Gastrocnemius medialis (tissue), 4 donors: ENCODE measurements around the gene CNGA1.

Experiments used
- CTCF ChIP-seq, 5 experiments: fragments of 450-650 bp in 3 of 5; fragments of 200-600 bp in 2 of 5; sonication (generic) in 2 of 5; IDR thresholded peaks in 4 of 5; conservative IDR thresholded peaks in 1 of 5; 1 replicate in 4 of 5; 2 replicates in 1 of 5; pipeline ENCODE4 v1.5.1; 2016 to 2019; ENCODE audit warnings: antibody characterized with exemption in 5 of 5, mild to moderate bottlenecking in 3 of 5, moderate library complexity in 3 of 5
- POLR2A ChIP-seq, 2 donors: fragments of 450-650 bp; IDR thresholded peaks; one replicate each; pipeline ENCODE4 v1.6.1; 2017; ENCODE audit warnings: antibody characterized with exemption in 2 of 2, mild to moderate bottlenecking in 2 of 2, moderate library complexity in 2 of 2

DNA sequence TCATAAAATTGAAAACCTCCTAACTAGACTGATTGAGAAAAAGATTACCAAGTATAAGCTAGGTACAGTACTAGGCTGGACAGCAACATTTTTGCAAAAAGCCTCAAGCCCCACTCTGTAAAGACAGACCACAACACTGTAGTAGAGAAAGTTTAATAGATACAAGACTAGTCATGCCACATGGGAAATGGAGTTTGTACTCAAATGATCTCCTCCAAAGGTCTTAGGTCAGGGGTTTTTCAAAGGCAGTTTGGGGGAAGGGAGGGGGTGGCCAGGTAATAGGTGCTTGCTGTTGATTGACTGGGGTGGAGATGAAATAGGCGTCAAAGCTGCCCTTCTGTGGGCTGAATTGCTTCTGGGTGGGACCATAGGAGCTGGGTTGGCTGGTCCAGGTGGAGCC, 14.2 kb downstream of the CNGA1 start:
- TF ChIP-seq CTCF (IDR thresholded peaks at IDR 0.05 in 4 of 5, conservative IDR thresholded peaks at IDR 0.05 in 1 of 5) (no peak), POLR2A (IDR thresholded peaks at IDR 0.05) (no peak)
